Measurements from ENCODE around the gene CAMK2B.

- TF ChIP-seq CTCF (IDR thresholded peaks at IDR 0.05; ENCODE audit: low read depth, low read length, poor library complexity, severe bottlenecking) (no peak), EZH2phosphoT487 (IDR thresholded peaks at IDR 0.05; ENCODE audit: borderline replicate concordance, low read length) (no peak)
Measured at GRCh38 chr7:44188480-44189225, 136.7 kb downstream of the CAMK2B start.
